C4-2B (cell line): ENCODE measurements around the gene FXYD5.

Experiments used
- CTCF ChIP-seq: fragments of 450-650 bp; conservative IDR thresholded peaks from 2 replicates; pipeline ENCODE4 v1.5.1; 2017; ENCODE audit warnings: mild to moderate bottlenecking
- ZFX ChIP-seq: fragments of 450-650 bp; IDR thresholded peaks from 2 replicates; pipeline ENCODE4 v1.6.1; 2017

GRCh38 chr19:35117799-35118198 lies 36.7 kb upstream of the FXYD5 start:
- TF ChIP-seq CTCF: no peak
- no peak for TF ChIP-seq ZFX
